K562 (cell line): ENCODE results near the gene ATP6V1F. TPM values are rescaled to one million over a fixed set of nuclear protein-coding genes. Genes with fewer than 3 reads are reported as not detected.

Source experiments
- BACH1 ChIP-seq: fragments of 200-800 bp; sonication (Bioruptor generic); IDR thresholded peaks from 2 replicates; pipeline ENCODE4 v1.6.1; 2016; ENCODE audit warnings: missing genetic modification characterization, missing compliant biosample characterization
- DACH1 ChIP-seq: fragments of 450-650 bp; IDR thresholded peaks from 2 replicates; pipeline ENCODE4 v1.6.1; 2018; ENCODE audit not compliant: partially characterized antibody
- HDAC6 ChIP-seq: IDR thresholded peaks from 2 replicates; pipeline ENCODE4 v1.6.1; 2012; ENCODE audit warnings: low read depth, mild to moderate bottlenecking, control low read depth, inconsistent platforms, low read length, moderate library complexity
- IRF2 ChIP-seq: sonication (generic); formaldehyde crosslinking; IDR thresholded peaks from 2 replicates; pipeline ENCODE4 v1.8.1; 2022; ENCODE audit warnings: mild to moderate bottlenecking, missing genetic modification reagents
- KLF10 ChIP-seq: fragments of 250-450 bp; sonication (Bioruptor Pico); IDR thresholded peaks from 2 replicates; pipeline ENCODE4 v1.6.1; 2021; ENCODE audit warnings: matching md5 sums
- LCOR ChIP-seq: sonication (generic); formaldehyde crosslinking; IDR thresholded peaks from 2 replicates; pipeline ENCODE4 v1.8.0; 2022; ENCODE audit warnings: mild to moderate bottlenecking, missing genetic modification reagents
- NBN ChIP-seq: fragments of 450-650 bp; IDR thresholded peaks from 2 replicates; pipeline ENCODE4 v1.6.1; 2016; ENCODE audit warnings: low read depth, mild to moderate bottlenecking
- NR4A1 ChIP-seq, 2 experiments: fragments of 250-450 bp in 1 of 2; fragments of 450-650 bp in 1 of 2; sonication (Bioruptor Pico) in 1 of 2; IDR thresholded peaks; 2 replicates each; pipeline versions ENCODE4 v1.4.0 to v1.6.1; 2016 to 2020; ENCODE audit warnings: mild to moderate bottlenecking in 2 of 2, missing compliant biosample characterization in 1 of 2, missing genetic modification characterization in 1 of 2, moderate library complexity in 1 of 2
- PHF20 ChIP-seq: fragments of 450-650 bp; IDR thresholded peaks from 2 replicates; pipeline ENCODE4 v1.6.1; 2018; ENCODE audit not compliant: partially characterized antibody
- PML ChIP-seq: IDR thresholded peaks from 2 replicates; pipeline ENCODE4 v1.6.1; 2012; ENCODE audit warnings: low read length, inconsistent platforms
- TRIM28 ChIP-seq: fragments of 450-650 bp; IDR thresholded peaks from 2 replicates; pipeline ENCODE4 v1.6.1; 2017
- ZNF121 ChIP-seq: sonication (generic); formaldehyde crosslinking; conservative IDR thresholded peaks from 2 replicates; pipeline ENCODE4 v1.8.0; 2022; ENCODE audit warnings: missing genetic modification reagents
- ZNF644 ChIP-seq: fragments of 200-800 bp; sonication (Bioruptor generic); IDR thresholded peaks from 2 replicates; pipeline ENCODE4 v1.6.1; 2016; ENCODE audit warnings: low read depth, missing genetic modification characterization, missing compliant biosample characterization
- polyA plus RNA-seq, 8 experiments: library from polyadenylated mRNA; depleted of rRNA in 4 of 8; stranded (reverse) in 5 of 8; unstranded in 3 of 8; fragments of >200 nt; fragmentation: Nextera tagmentation in 2 of 8; fragmentation: Illumina TruSeq in 1 of 8; extraction: Ambion mirVana in 2 of 8; extraction: Trizol in 1 of 8; gene quantifications; 2 replicates each; pipeline versions ENCODE4 v1.2.1 to v1.2.3, GENCODE V29; 2011 to 2014; ENCODE audit warnings: inconsistent platforms in 1 of 8, missing spikeins in 1 of 8
- total RNA-seq, 7 experiments: library from RNA; depleted of rRNA in 6 of 7; stranded (reverse); fragments of >200 nt in 6 of 7; fragmentation: Illumina TruSeq in 2 of 7; extraction: Trizol in 2 of 7; gene quantifications; 2 replicates each; pipeline versions ENCODE4 v1.2.1 to v1.2.3, GENCODE V29; 2011 to 2021; ENCODE audit warnings: low replicate concordance in 1 of 7
- TF ChIP-seq, protein P1 (sequence below), 2 experiments: fragments of 450-650 bp in 1 of 2; IDR thresholded peaks; 2 replicates each; pipeline ENCODE4 v1.6.1; 2011 to 2017; ENCODE audit warnings: low read depth in 2 of 2, antibody characterized with exemption in 1 of 2, borderline replicate concordance in 1 of 2, low read length in 1 of 2, mild to moderate bottlenecking in 1 of 2, mixed read lengths in 1 of 2; ENCODE audit not compliant: control insufficient read depth in 1 of 2
- TF ChIP-seq, protein P2 (sequence below): IDR thresholded peaks from 2 replicates; pipeline ENCODE4 v1.6.1; 2016; ENCODE audit warnings: missing genetic modification characterization, missing compliant biosample characterization

The ATP6V1F gene
- total and polyA plus RNA-seq, 9 of the 15 experiments (the other 6 are each of a cell fraction or from before 2014, with no cell fraction given): 206 to 1,123 (median 542) TPM

DNA sequence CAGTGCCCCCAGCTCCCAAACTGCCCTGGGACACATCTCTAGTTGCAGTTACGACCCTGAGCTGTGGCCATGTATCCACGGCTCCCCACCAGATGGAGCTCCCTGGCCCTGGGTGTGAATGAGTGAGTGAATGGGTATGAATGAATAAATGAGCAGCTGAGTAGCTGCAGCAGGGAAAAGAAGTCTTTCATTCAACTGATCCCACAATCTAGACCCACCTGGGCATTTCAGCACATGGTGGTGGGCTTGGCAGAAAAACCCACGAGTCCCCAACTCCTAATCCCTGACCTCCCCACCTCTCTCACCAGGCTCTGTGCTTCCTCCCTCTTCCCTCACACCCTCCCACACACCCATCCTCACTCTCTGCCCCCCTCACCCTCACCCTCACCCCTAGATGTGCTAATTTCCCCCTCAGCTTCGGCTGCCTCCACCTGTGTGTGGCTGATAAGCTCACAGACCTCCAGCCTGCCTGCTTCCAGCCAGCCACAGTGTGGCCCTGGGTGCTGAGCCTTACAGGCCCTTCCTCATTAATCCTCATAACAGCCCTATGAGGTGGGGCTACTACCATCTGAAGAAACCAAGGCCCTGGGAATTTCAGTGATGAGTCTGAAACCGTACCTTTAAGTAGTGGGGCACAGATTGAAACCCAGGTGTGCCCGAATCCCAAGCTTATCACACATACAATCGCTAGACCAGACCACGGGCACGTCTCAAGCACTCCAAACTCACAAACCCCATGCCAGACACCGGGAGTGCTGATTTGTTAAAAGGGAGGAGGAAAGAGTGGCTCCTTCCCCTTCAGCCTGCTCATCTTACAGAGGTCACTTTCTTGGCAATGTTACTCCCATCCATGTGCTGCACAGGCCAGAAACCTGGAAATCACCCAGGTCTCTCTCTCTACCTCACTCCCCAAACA lies 2.2 kb upstream of the ATP6V1F start (continued):
- TF ChIP-seq, protein P1, sequence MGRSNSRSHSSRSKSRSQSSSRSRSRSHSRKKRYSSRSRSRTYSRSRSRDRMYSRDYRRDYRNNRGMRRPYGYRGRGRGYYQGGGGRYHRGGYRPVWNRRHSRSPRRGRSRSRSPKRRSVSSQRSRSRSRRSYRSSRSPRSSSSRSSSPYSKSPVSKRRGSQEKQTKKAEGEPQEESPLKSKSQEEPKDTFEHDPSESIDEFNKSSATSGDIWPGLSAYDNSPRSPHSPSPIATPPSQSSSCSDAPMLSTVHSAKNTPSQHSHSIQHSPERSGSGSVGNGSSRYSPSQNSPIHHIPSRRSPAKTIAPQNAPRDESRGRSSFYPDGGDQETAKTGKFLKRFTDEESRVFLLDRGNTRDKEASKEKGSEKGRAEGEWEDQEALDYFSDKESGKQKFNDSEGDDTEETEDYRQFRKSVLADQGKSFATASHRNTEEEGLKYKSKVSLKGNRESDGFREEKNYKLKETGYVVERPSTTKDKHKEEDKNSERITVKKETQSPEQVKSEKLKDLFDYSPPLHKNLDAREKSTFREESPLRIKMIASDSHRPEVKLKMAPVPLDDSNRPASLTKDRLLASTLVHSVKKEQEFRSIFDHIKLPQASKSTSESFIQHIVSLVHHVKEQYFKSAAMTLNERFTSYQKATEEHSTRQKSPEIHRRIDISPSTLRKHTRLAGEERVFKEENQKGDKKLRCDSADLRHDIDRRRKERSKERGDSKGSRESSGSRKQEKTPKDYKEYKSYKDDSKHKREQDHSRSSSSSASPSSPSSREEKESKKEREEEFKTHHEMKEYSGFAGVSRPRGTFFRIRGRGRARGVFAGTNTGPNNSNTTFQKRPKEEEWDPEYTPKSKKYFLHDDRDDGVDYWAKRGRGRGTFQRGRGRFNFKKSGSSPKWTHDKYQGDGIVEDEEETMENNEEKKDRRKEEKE (IDR thresholded peaks at IDR 0.05; ENCODE audit: borderline replicate concordance in 1 of 2, control insufficient read depth in 1 of 2, low read depth in 2 of 2, low read length in 1 of 2): peak; percentile 49 to 80; a peak in 3 of 4 replicates
- TF ChIP-seq ZNF644 (no peak), ZNF121 (CRISPR knock-in tag) (no peak), IRF2 (CRISPR knock-in tag) (no peak), KLF10 (CRISPR knock-in tag) (no peak), PHF20 (no peak), TRIM28 (peak; percentile 81; the same call in 1 of the 2 replicates), LCOR (CRISPR knock-in tag) (peak; percentile 93), DACH1 (peak; percentile 92), NR4A1 (CRISPR knock-in tag; IDR thresholded peaks at IDR 0.05) (0 out of 2 replicates have a peak, but pooled peaks have one; percentile 63), NR4A1 (tag; IDR thresholded peaks at IDR 0.05) (0 out of 2 replicates have a peak, but pooled peaks have one; percentile 57), HDAC6 (no peak), NBN (peak; percentile 95), BACH1 (no peak), PML (peak; percentile 93)
- TF ChIP-seq, protein P2, sequence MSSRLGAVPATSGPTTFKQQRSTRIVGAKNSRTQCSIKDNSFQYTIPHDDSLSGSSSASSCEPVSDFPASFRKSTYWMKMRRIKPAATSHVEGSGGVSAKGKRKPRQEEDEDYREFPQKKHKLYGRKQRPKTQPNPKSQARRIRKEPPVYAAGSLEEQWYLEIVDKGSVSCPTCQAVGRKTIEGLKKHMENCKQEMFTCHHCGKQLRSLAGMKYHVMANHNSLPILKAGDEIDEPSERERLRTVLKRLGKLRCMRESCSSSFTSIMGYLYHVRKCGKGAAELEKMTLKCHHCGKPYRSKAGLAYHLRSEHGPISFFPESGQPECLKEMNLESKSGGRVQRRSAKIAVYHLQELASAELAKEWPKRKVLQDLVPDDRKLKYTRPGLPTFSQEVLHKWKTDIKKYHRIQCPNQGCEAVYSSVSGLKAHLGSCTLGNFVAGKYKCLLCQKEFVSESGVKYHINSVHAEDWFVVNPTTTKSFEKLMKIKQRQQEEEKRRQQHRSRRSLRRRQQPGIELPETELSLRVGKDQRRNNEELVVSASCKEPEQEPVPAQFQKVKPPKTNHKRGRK (tag): no peak
